Osteoblast (primary cell): ENCODE data around the gene INSRR. TPM values are rescaled to one million over a fixed set of nuclear protein-coding genes. Genes with fewer than 3 reads are reported as not detected.
A peak's percentile ranks its signal among the peaks of the same experiment; 100 is the strongest.

Source experiments
- DNase-seq: peaks from one replicate; pipeline ENCODE4 v3.0.0; 2011; ENCODE audit warnings: low spot score, mixed read lengths; ENCODE audit not compliant: insufficient read length; ENCODE audit errors: missing footprints
- H2AFZ ChIP-seq: 2 replicates; pipeline ENCODE4 v1.6.0; 2011; ENCODE audit warnings: mild to moderate bottlenecking, low read length
- H3K27ac ChIP-seq: 2 replicates; pipeline ENCODE4 v1.5.1; 2011; ENCODE audit warnings: mild to moderate bottlenecking, low read depth, low read length, moderate library complexity
- H3K27me3 ChIP-seq: 2 replicates; pipeline ENCODE4 v1.6.0; 2012; ENCODE audit warnings: mild to moderate bottlenecking, control low read depth, inconsistent platforms, low read length, moderate library complexity; ENCODE audit not compliant: insufficient read depth
- H3K36me3 ChIP-seq: 2 replicates; pipeline ENCODE4 v1.5.1; 2011; ENCODE audit warnings: mild to moderate bottlenecking, low read length, control low read depth, moderate library complexity; ENCODE audit not compliant: insufficient read depth
- H3K4me1 ChIP-seq: 2 replicates; pipeline ENCODE4 v1.5.1; 2011; ENCODE audit warnings: mild to moderate bottlenecking, low read length, control low read depth, moderate library complexity; ENCODE audit not compliant: insufficient read depth
- H3K4me2 ChIP-seq: 2 replicates; pipeline ENCODE4 v1.6.0; 2011; ENCODE audit warnings: mild to moderate bottlenecking, low read length; ENCODE audit not compliant: insufficient read depth
- H3K4me3 ChIP-seq: fragments of 200-600 bp; sonication (generic); 3 replicates; pipeline ENCODE4 v1.5.1; 2012; ENCODE audit warnings: mild to moderate bottlenecking, low read length, inconsistent platforms; ENCODE audit not compliant: insufficient read depth
- H3K79me2 ChIP-seq: 2 replicates; pipeline ENCODE4 v1.6.0; 2012; ENCODE audit warnings: mild to moderate bottlenecking, low read length, control low read depth, inconsistent platforms; ENCODE audit not compliant: insufficient read depth
- H3K9me3 ChIP-seq: 2 replicates; pipeline ENCODE4 v1.5.1; 2011; ENCODE audit warnings: low read depth, low read length, control low read depth
- H4K20me1 ChIP-seq: 2 replicates; pipeline ENCODE4 v1.6.0; 2012; ENCODE audit warnings: mild to moderate bottlenecking, low read length, control low read depth; ENCODE audit not compliant: insufficient read depth
- total RNA-seq: library from RNA; depleted of rRNA; stranded (reverse); fragments of >200 nt; gene quantifications from 2 replicates; pipeline ENCODE4 v1.2.3, GENCODE V29; 2012
- TF ChIP-seq, protein P1 (sequence below): IDR thresholded peaks from 2 replicates; pipeline ENCODE4 v1.5.1; 2011; ENCODE audit warnings: mild to moderate bottlenecking, low read depth, low read length, moderate library complexity; ENCODE audit errors: extremely low read depth

The INSRR gene
- total RNA-seq, 1 donor: 0.36 TPM

DNA sequence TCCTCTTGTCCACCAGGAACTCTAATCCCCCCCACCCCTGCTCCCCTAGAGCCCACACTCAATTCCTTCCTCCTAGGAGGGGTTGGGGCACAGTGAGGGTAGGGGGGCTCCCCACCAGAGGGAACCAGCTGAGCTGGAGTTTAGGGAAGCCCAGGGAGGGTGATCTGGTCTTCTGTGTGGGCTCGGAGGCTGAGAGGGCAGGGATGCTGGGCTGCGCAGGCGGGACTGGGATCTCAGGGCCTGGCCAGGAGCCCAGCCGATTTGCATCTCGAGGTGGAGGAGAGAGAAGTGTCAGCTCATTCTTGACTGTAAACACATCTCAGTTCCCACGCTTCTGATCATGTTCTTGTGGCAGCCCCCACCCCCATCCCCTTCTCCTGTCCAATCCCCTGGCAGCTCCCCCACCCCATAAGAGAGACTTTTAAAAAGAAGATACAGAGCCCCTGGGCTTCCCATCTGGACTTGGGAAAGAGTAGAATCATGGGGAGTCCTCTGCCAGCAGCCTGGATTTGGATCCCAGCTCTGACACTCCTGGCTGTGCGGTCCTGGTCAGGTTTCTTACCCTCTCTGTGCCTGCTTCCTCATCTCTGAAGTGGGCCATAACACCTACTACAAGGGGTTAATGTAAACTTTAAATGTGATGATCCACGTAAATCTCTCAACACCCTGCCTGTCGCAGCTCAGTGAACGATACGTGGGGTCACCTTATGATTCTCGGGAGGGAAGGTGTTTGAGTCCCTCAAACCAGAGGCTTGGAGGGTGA lies 41.2 kb upstream of the INSRR start:
- peaks cover 8% of the 10 kb centered on the region for H3K36me3 ChIP-seq
- H3K27me3 ChIP-seq: no peaks in the 10 kb centered on the region
- H3K4me3 ChIP-seq: no peak overlapping the region
- H3K79me2 ChIP-seq: peaks cover 79% of the 10 kb centered on the region
- TF ChIP-seq, protein P1, sequence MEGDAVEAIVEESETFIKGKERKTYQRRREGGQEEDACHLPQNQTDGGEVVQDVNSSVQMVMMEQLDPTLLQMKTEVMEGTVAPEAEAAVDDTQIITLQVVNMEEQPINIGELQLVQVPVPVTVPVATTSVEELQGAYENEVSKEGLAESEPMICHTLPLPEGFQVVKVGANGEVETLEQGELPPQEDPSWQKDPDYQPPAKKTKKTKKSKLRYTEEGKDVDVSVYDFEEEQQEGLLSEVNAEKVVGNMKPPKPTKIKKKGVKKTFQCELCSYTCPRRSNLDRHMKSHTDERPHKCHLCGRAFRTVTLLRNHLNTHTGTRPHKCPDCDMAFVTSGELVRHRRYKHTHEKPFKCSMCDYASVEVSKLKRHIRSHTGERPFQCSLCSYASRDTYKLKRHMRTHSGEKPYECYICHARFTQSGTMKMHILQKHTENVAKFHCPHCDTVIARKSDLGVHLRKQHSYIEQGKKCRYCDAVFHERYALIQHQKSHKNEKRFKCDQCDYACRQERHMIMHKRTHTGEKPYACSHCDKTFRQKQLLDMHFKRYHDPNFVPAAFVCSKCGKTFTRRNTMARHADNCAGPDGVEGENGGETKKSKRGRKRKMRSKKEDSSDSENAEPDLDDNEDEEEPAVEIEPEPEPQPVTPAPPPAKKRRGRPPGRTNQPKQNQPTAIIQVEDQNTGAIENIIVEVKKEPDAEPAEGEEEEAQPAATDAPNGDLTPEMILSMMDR: no peak
- peaks cover 85% of the 10 kb centered on the region for H3K4me1 ChIP-seq
- no peaks in the 10 kb centered on the region for H3K9me3 ChIP-seq
- peak overlapping the region; percentile 100 for H3K27ac ChIP-seq
- peak overlapping the region; percentile 38 for H3K4me2 ChIP-seq
- no peak overlapping the region for H2AFZ ChIP-seq
- DNase-seq: peak; percentile 95
- H4K20me1 ChIP-seq: peaks cover 7% of the 10 kb centered on the region

DNA sequence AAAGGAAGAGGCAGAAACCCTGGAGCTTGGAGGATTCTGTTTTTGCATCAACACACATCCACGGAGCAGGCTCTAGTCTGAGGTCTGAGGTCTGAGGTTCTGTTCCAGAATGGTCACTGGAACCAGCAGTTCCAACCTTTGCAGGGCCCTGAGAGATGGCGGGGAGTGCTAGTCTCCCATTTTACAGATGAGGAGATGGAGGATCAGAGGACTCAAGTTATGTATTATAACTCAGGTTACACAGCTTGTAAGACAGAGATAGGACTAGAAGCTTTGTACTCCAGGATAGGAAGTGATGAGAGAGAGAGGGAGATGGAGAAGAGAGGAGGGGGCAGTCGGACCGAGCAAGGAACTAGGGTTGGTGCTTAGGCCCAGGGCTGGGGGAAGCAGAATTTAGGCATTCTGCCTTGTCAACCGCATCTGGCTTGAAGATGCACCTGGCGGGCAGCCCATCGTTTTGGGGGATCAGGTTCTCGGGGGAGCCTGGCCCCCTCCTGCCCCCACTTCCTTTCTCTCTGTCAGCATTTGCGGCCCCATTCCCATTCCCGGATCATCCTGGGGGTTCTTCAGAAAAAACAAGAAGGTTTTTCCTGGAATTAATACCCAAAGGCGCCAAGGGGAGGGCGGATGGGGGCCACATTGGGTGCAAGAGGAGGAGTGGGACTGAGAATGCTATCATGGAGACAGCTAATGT lies 40.2 kb upstream of the INSRR start:
- no peaks in the 10 kb centered on the region for H3K9me3 ChIP-seq
- no peaks in the 10 kb centered on the region for H3K27me3 ChIP-seq
- no peak overlapping the region for H2AFZ ChIP-seq
- peaks cover 7% of the 10 kb centered on the region for H4K20me1 ChIP-seq
- H3K36me3 ChIP-seq: peaks cover 3% of the 10 kb centered on the region
- H3K4me3 ChIP-seq: no peak overlapping the region
- TF ChIP-seq, protein P1: no peak
- DNase-seq: no peak
- peaks cover 95% of the 10 kb centered on the region for H3K4me1 ChIP-seq
- peak overlapping the region; percentile 100 for H3K27ac ChIP-seq
- peak overlapping the region; percentile 90 for H3K4me2 ChIP-seq
- peaks cover 74% of the 10 kb centered on the region for H3K79me2 ChIP-seq

DNA sequence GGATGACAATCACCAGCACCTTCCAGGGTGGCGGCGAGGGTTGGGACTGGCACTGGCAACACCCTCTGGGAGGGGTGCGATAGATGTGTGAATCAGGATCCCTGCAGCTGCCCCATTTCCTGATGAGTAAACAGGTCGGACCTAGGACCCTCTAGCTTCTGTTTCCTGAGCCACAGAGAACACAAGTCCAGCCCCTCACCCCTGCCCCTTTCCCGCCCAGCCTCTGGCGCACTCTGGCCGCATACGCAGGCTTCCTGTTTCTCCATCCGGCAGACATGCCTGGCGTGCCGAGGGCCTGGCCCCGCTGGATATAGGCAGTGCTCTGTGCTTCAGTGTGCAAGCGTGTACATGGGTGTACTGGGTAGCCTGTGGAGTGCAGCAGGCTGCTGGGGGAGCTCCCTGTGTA lies 39.2 kb upstream of the INSRR start:
- no peaks in the 10 kb centered on the region for H3K27me3 ChIP-seq
- TF ChIP-seq, protein P1: no peak
- peak overlapping the region; percentile 61 for H3K4me3 ChIP-seq
- peak overlapping the region; percentile 100 for H3K27ac ChIP-seq
- H2AFZ ChIP-seq: peak overlapping the region; percentile 56
- no peaks in the 10 kb centered on the region for H3K9me3 ChIP-seq
- H3K4me1 ChIP-seq: peaks cover 95% of the 10 kb centered on the region
- no peaks in the 10 kb centered on the region for H3K36me3 ChIP-seq
- no peak for DNase-seq
- peak overlapping the region; percentile 90 for H3K4me2 ChIP-seq
- H3K79me2 ChIP-seq: peaks cover 73% of the 10 kb centered on the region
- H4K20me1 ChIP-seq: peaks cover 7% of the 10 kb centered on the region

DNA sequence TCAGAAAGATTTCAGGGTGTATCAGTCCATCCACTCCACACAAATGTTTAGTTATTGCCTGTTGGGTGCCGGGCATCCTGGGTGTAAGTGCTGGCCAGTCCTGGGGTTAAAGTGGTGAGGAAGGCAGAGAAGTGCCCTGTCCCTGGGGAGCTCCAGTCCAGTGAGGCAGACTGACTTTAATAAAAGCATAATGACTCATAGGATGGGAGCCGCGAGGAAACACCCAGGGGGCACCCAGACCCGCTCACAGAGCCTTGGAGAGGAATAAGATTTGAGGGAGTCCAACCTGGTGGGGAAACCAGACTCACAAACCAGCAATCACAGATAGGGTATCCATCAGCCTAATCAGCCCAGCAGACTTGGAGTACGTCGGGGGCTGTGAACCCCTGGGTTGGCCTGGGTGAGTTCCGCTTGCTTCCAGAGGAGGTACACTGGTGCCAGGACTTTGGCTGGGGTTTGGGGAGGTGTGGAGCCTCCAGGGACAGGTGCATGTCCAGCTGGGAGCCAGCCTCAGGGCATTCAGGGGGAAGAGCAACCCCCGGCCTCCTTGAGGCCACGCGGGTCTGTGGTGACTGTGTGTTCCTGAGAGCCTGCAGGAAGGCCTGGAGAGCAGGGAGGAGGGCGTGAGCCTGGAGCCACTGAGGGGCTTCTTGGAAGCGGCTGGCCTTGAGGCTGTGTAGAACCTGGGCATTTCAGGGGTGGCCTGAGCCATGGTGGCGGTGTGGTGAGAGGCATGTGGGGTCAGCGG lies 38.3 kb upstream of the INSRR start:
- peaks cover 89% of the 10 kb centered on the region for H3K4me1 ChIP-seq
- peak overlapping the region; percentile 100 for H3K27ac ChIP-seq
- H3K79me2 ChIP-seq: peaks cover 65% of the 10 kb centered on the region
- H3K27me3 ChIP-seq: no peaks in the 10 kb centered on the region
- TF ChIP-seq, protein P1: no peak
- no peaks in the 10 kb centered on the region for H3K9me3 ChIP-seq
- H4K20me1 ChIP-seq: peaks cover 7% of the 10 kb centered on the region
- DNase-seq: peak; percentile 97
- peak overlapping the region; percentile 90 for H3K4me2 ChIP-seq
- peak overlapping the region; percentile 61 for H3K4me3 ChIP-seq
- no peaks in the 10 kb centered on the region for H3K36me3 ChIP-seq
- H2AFZ ChIP-seq: no peak overlapping the region
